CD14-positive monocyte (primary cell): ENCODE results near the gene C11orf86. TPM values are rescaled to one million over a fixed set of nuclear protein-coding genes. Genes with fewer than 3 reads are reported as not detected.
A peak's percentile ranks its signal among the peaks of the same experiment; 100 is the strongest.

Experiments
- DNase-seq, 3 donors: peaks; one replicate each; pipeline ENCODE4 v3.0.0-alpha.2; 2011 to 2022
- H2AFZ ChIP-seq: 2 replicates; pipeline ENCODE4 v1.6.0; 2012; ENCODE audit warnings: mild to moderate bottlenecking, low read depth, low read length, inconsistent platforms; ENCODE audit not compliant: insufficient read depth, poor library complexity, severe bottlenecking
- H3K27ac ChIP-seq, 2 donors: 1 replicate in 1 of 2; 2 replicates in 1 of 2; pipeline ENCODE4 v1.5.1; 2012 to 2013; ENCODE audit warnings: low read length in 2 of 2, control low read depth in 1 of 2, inconsistent platforms in 1 of 2, low read depth in 1 of 2, mild to moderate bottlenecking in 1 of 2
- H3K27me3 ChIP-seq, 2 donors: one replicate each; pipeline versions ENCODE4 v1.6.0 to v1.6.1; 2011 to 2013; ENCODE audit warnings: low read length in 2 of 2; ENCODE audit not compliant: control insufficient read depth in 2 of 2, insufficient read depth in 2 of 2
- H3K36me3 ChIP-seq, 2 donors: replicated peaks in 1 of 2; 1 replicate in 1 of 2; 2 replicates in 1 of 2; pipeline versions ENCODE4 v1.5.1 to v1.6.1; 2012 to 2013; ENCODE audit warnings: low read length in 2 of 2, control low read depth in 1 of 2, inconsistent platforms in 1 of 2, mild to moderate bottlenecking in 1 of 2; ENCODE audit not compliant: insufficient read depth in 2 of 2, control insufficient read depth in 1 of 2
- H3K4me1 ChIP-seq, 2 donors: 1 replicate in 1 of 2; 2 replicates in 1 of 2; pipeline versions ENCODE4 v1.5.1 to v1.6.1; 2012 to 2013; ENCODE audit warnings: low read length in 2 of 2, control low read depth in 1 of 2, inconsistent platforms in 1 of 2, mild to moderate bottlenecking in 1 of 2, moderate library complexity in 1 of 2; ENCODE audit not compliant: insufficient read depth in 2 of 2, control insufficient read depth in 1 of 2
- H3K4me2 ChIP-seq: replicated peaks from 2 replicates; pipeline ENCODE3; 2012; ENCODE audit warnings: low read length, moderate library complexity, mild to moderate bottlenecking; ENCODE audit not compliant: poor library complexity, severe bottlenecking; ENCODE audit errors: extremely low read depth
- H3K4me3 ChIP-seq, 3 experiments: fragments of 200-600 bp in 1 of 3; sonication (generic) in 1 of 3; replicated peaks in 1 of 3; 1 replicate in 2 of 3; 2 replicates in 1 of 3; pipeline ENCODE4 v1.5.1; 2011 to 2013; ENCODE audit warnings: low read length in 3 of 3, mild to moderate bottlenecking in 3 of 3, control low read depth in 2 of 3, low read depth in 2 of 3, inconsistent platforms in 1 of 3, moderate library complexity in 1 of 3
- H3K79me2 ChIP-seq: 2 replicates; pipeline ENCODE4 v1.6.0; 2012; ENCODE audit warnings: mild to moderate bottlenecking, control low read depth, inconsistent platforms, low read length, moderate library complexity; ENCODE audit not compliant: insufficient read depth
- H3K9ac ChIP-seq: 2 replicates; pipeline ENCODE4 v1.6.0; 2017; ENCODE audit warnings: low read length, mild to moderate bottlenecking; ENCODE audit not compliant: insufficient read depth, poor library complexity, severe bottlenecking
- H3K9me3 ChIP-seq, 2 donors: replicated peaks in 1 of 2; 1 replicate in 1 of 2; 2 replicates in 1 of 2; pipeline versions ENCODE4 v1.5.1 to v1.6.1; 2012 to 2013; ENCODE audit warnings: low read length in 2 of 2, control low read depth in 1 of 2; ENCODE audit not compliant: control insufficient read depth in 1 of 2, insufficient read depth in 1 of 2
- H4K20me1 ChIP-seq: 2 replicates; pipeline ENCODE4 v1.6.0; 2012; ENCODE audit warnings: mild to moderate bottlenecking, low read length, control low read depth, moderate library complexity; ENCODE audit not compliant: insufficient read depth
- H3K27ac Mint-ChIP-seq, 7 donors: one replicate each; pipeline ENCODE4 v1.8.0; 2020; ENCODE audit warnings: mild to moderate bottlenecking in 7 of 7, mixed read lengths in 7 of 7, moderate library complexity in 6 of 7, inconsistent platforms in 2 of 7
- H3K27me3 Mint-ChIP-seq, 3 donors: one replicate each; pipeline ENCODE4 v1.8.0; 2021 to 2022; ENCODE audit warnings: low read depth in 3 of 3, mild to moderate bottlenecking in 3 of 3, mixed read lengths in 3 of 3, moderate library complexity in 3 of 3, inconsistent platforms in 1 of 3
- H3K36me3 Mint-ChIP-seq, 2 donors: one replicate each; pipeline ENCODE4 v1.8.0; 2020; ENCODE audit warnings: mixed read lengths in 2 of 2, inconsistent platforms in 1 of 2, mild to moderate bottlenecking in 1 of 2
- H3K4me1 Mint-ChIP-seq: one replicate; pipeline ENCODE4 v1.8.0; 2020; ENCODE audit warnings: mild to moderate bottlenecking, mixed read lengths
- H3K4me3 Mint-ChIP-seq, 2 donors: one replicate each; pipeline ENCODE4 v1.8.0; 2020; ENCODE audit warnings: mild to moderate bottlenecking in 2 of 2, mixed read lengths in 2 of 2, moderate library complexity in 1 of 2
- H3K9me3 Mint-ChIP-seq, 7 donors: one replicate each; pipeline ENCODE4 v1.8.0; 2020 to 2022; ENCODE audit warnings: mixed read lengths in 7 of 7, mild to moderate bottlenecking in 6 of 7, moderate library complexity in 6 of 7, inconsistent platforms in 2 of 7
- CTCF ChIP-seq: fragments of 200-600 bp; IDR thresholded peaks from one replicate; pipeline ENCODE4 v1.8.0; 2022; ENCODE audit warnings: antibody characterized with exemption, mild to moderate bottlenecking
- whole genome bisulfite sequencing: methylation state at CpG from one replicate; pipeline ENCODE4 v1.1.5; 2013; ENCODE audit warnings: missing lambda C conversion rate; ENCODE audit not compliant: insufficient coverage; 5-methylcytosine and 5-hydroxymethylcytosine counted together
- intact Hi-C, 2 donors: fragments of 100-400 bp; cut with micrococcal nuclease; formaldehyde crosslinking; loops; one replicate each; pipeline versions ENCODE4 v1.15.0 to v1.15.1; 2023
- polyA plus RNA-seq, 3 donors: library from polyadenylated mRNA; depleted of rRNA in 1 of 3; unstranded in 2 of 3; stranded (reverse) in 1 of 3; fragments of 300-500 nt in 2 of 3; fragments of >200 nt in 1 of 3; fragmentation: Illumina TruSeq in 2 of 3; gene quantifications; 1 replicate in 2 of 3; 2 replicates in 1 of 3; pipeline ENCODE4 v1.2.3, GENCODE V29; 2012 to 2021

The C11orf86 gene
- polyA plus RNA-seq, 3 donors, result not detected

DNA sequence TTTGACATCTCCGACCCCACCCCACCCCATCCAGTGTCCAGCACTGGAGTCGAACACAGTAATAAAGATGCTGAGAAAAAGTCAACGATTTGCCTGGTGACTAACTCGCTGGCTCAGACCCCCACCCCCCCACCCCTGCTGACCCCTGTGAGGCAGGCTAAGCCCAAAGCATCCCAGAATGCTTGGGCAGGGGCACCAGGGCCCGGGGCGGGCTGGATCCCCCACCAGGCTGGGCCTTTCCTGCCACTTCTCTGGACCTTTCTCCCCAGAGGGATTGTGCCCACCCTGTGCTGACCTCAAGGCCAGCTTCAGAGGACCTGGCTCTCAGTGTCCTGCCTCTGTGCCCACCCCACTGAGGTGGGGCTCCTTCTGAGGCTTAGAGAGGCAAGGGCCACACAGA is 1.8 kb downstream of the C11orf86 start:
- H2AFZ ChIP-seq, result no peak overlapping the region
- no peak overlapping the region for H3K9ac ChIP-seq
- WGBS, result 100% methylated on average over 2 of the region's 6 CpGs
- H3K9me3 Mint-ChIP-seq, result peaks cover 7 to 28% (median 19%) of the 10 kb centered on the region in 7 donors
- no peak overlapping the region for H3K4me3 ChIP-seq
- H3K4me3 Mint-ChIP-seq, result no peak overlapping the region
- no peaks in the 10 kb centered on the region for H4K20me1 ChIP-seq
- no peak overlapping the region for H3K4me2 ChIP-seq
- no peak for TF ChIP-seq CTCF
- peak overlapping the region in 1 of 7 donors; percentile 54 for H3K27ac Mint-ChIP-seq
- no peak for DNase-seq
- no peaks in the 10 kb centered on the region for H3K36me3 Mint-ChIP-seq
- H3K4me1 Mint-ChIP-seq, result peaks cover 7% of the 10 kb centered on the region
- H3K79me2 ChIP-seq, result no peaks in the 10 kb centered on the region
- intact Hi-C loops, result loop anchor here in 1 of 2 donors (10.0 kb wide), 1 partner anchor 282 kb away; no protein-coding TSS in a partner anchor
- no peaks in the 10 kb centered on the region for H3K27me3 ChIP-seq
- H3K36me3 ChIP-seq, result no peaks in the 10 kb centered on the region
- peaks cover 10 to 22% (median 12%) of the 10 kb centered on the region in 3 donors for H3K27me3 Mint-ChIP-seq
- H3K4me1 ChIP-seq, result peaks cover 4 to 11% of the 10 kb centered on the region in 2 donors
- H3K9me3 ChIP-seq, result peaks cover 9 to 34% of the 10 kb centered on the region in 2 donors
- no peak overlapping the region for H3K27ac ChIP-seq

GRCh38 chr11:66978229-66978628 is 3.1 kb downstream of the C11orf86 start:
- no peak overlapping the region for H3K4me3 Mint-ChIP-seq
- Histone ChIP-seq H3K27me3 (no peaks in the 10 kb centered on the region), H3K4me3 (no peak overlapping the region), H3K36me3 (no peaks in the 10 kb centered on the region), H3K79me2 (no peaks in the 10 kb centered on the region), H2AFZ (no peak overlapping the region), H3K9ac (no peak overlapping the region), H3K9me3 (peaks cover 9 to 34% of the 10 kb centered on the region in 2 donors), H3K4me2 (no peak overlapping the region), H3K27ac (no peak overlapping the region), H4K20me1 (no peaks in the 10 kb centered on the region), H3K4me1 (peaks cover 6 to 17% of the 10 kb centered on the region in 2 donors)
- peaks cover 9 to 23% (median 11%) of the 10 kb centered on the region in 3 donors for H3K27me3 Mint-ChIP-seq
- H3K9me3 Mint-ChIP-seq, result peaks cover 7 to 30% (median 19%) of the 10 kb centered on the region in 7 donors
- intact Hi-C loops, result loop anchor here in 1 of 2 donors (10.0 kb wide), 1 partner anchor 283 kb away; no protein-coding TSS in a partner anchor
- no peak for TF ChIP-seq CTCF
- peaks cover 0 to 2% of the 10 kb centered on the region in 2 donors for H3K36me3 Mint-ChIP-seq
- no peak for DNase-seq
- no peak overlapping the region for H3K27ac Mint-ChIP-seq
- H3K4me1 Mint-ChIP-seq, result peaks cover 15% of the 10 kb centered on the region
- 100% methylated on average over 2 of the region's 2 CpGs for WGBS
